K562 (cell line): ENCODE results near the gene C16orf78. TPM values are rescaled to one million over a fixed set of nuclear protein-coding genes. Genes with fewer than 3 reads are reported as not detected.
A peak's percentile ranks its signal among the peaks of the same experiment; 100 is the strongest.

Source experiments
- ATAC-seq: fragments of 200-7000 bp; cut with Tn5 transposase; 3 replicates; pipeline ENCODE4 v1.9.1; 2020; ENCODE audit warnings: moderate library complexity
- BruUV-seq: library from RNA; stranded (reverse); fragments of 400-500 nt; replicated peaks from 2 replicates; lab custom pipeline; 2021; lab: Mats Ljungman, UMichigan
- CTCF ChIA-PET: fragments of 300-600 bp; formaldehyde crosslinking; extraction: SDS; loops from one replicate; lab custom pipeline; 2021; ENCODE audit warnings: low intra/inter-chr PET ratio; lab: Yijun Ruan, JAX
- POLR2A ChIA-PET: fragments of 300-600, 350-650 bp; sonication (Branson Sonifier 250); formaldehyde crosslinking; extraction: SDS; loops from one replicate; lab custom pipeline; 2021; ENCODE audit warnings: antibody characterized with exemption, inconsistent platforms; lab: Yijun Ruan, JAX
- DNase-seq, 4 experiments: peaks; one replicate each; pipeline versions ENCODE4 v3.0.0 to v3.0.0-alpha.2; 2011 to 2018; ENCODE audit warnings: low spot score in 3 of 4, mixed read lengths in 3 of 4; ENCODE audit errors: extremely low read depth in 1 of 4
- FAIRE-seq: peaks from 2 replicates; lab custom pipeline; 2011; peaks lifted over from hg19 to GRCh38; lab: Jason Lieb, UNC
- H2AFZ ChIP-seq: 2 replicates; pipeline ENCODE4 v1.6.0; 2011; ENCODE audit warnings: low read depth, low read length, control low read depth, inconsistent platforms
- H3K27ac ChIP-seq: fragments of 200-600 bp; 3 replicates; pipeline ENCODE4 v1.8.0; 2011; ENCODE audit warnings: low read depth, mild to moderate bottlenecking, control low read depth, inconsistent platforms, low read length, moderate library complexity, mixed read lengths; ENCODE audit errors: extremely low read depth
- H3K27me3 ChIP-seq, 2 experiments: fragments of 300-600 bp in 1 of 2; 2 replicates in 1 of 2; 3 replicates in 1 of 2; pipeline versions ENCODE4 v1.6.0 to v1.8.0; 2011; ENCODE audit warnings: inconsistent platforms in 2 of 2, low read length in 2 of 2, mild to moderate bottlenecking in 1 of 2, mixed read lengths in 1 of 2, moderate library complexity in 1 of 2; ENCODE audit not compliant: control insufficient read depth in 2 of 2, insufficient read depth in 2 of 2
- H3K36me3 ChIP-seq: fragments of 300-600 bp; 3 replicates; pipeline ENCODE4 v1.8.0; 2011; ENCODE audit warnings: mild to moderate bottlenecking, low read length, inconsistent platforms; ENCODE audit not compliant: control insufficient read depth, insufficient read depth
- H3K4me1 ChIP-seq, 2 experiments: fragments of 200-600 bp in 1 of 2; replicated peaks in 1 of 2; 2 replicates in 1 of 2; 3 replicates in 1 of 2; pipeline versions ENCODE4 v1.5.1 to v1.8.0; 2011; ENCODE audit warnings: inconsistent platforms in 2 of 2, low read length in 2 of 2, mild to moderate bottlenecking in 1 of 2, mixed read lengths in 1 of 2, moderate library complexity in 1 of 2; ENCODE audit not compliant: control insufficient read depth in 2 of 2, insufficient read depth in 2 of 2
- H3K4me2 ChIP-seq: 2 replicates; pipeline ENCODE4 v1.6.1; 2011; ENCODE audit warnings: low read length, control low read depth, inconsistent platforms, mixed read lengths; ENCODE audit not compliant: insufficient read depth
- H3K4me3 ChIP-seq: fragments of 200-600 bp; sonication (generic), shearing (Covaris generic); 2 replicates; pipeline ENCODE4 v1.5.1; 2016; ENCODE audit warnings: control low read depth, inconsistent platforms
- H3K79me2 ChIP-seq: fragments of 200-600 bp; 3 replicates; pipeline ENCODE4 v1.8.0; 2011; ENCODE audit warnings: low read length, inconsistent platforms; ENCODE audit not compliant: control insufficient read depth, insufficient read depth
- H3K9ac ChIP-seq, 2 experiments: 2 replicates each; pipeline versions ENCODE4 v1.6.0 to v1.6.1; 2011; ENCODE audit warnings: low read depth in 2 of 2, low read length in 2 of 2, control low read depth in 1 of 2, inconsistent platforms in 1 of 2, mild to moderate bottlenecking in 1 of 2, mixed read lengths in 1 of 2; ENCODE audit not compliant: insufficient read depth in 1 of 2
- H3K9me1 ChIP-seq: one replicate; pipeline ENCODE4 v1.6.0; 2011; ENCODE audit warnings: inconsistent platforms, mild to moderate bottlenecking, low read length, moderate library complexity; ENCODE audit not compliant: control insufficient read depth, insufficient read depth
- H3K9me3 ChIP-seq: replicated peaks from 2 replicates; pipeline ENCODE4 v1.5.1; 2011; ENCODE audit warnings: low read depth, low read length, inconsistent platforms; ENCODE audit not compliant: control insufficient read depth, insufficient read depth
- H4K20me1 ChIP-seq: replicated peaks from 2 replicates; pipeline ENCODE4 v1.6.1; 2011; ENCODE audit warnings: low read length, inconsistent platforms, mixed read lengths; ENCODE audit not compliant: control insufficient read depth, insufficient read depth
- CTCF ChIP-seq, 3 experiments: IDR thresholded peaks in 2 of 3; conservative IDR thresholded peaks in 1 of 3; 2 replicates each; pipeline ENCODE4 v1.5.1; 2011 to 2012; ENCODE audit warnings: low read length in 3 of 3, mild to moderate bottlenecking in 3 of 3, control low read depth in 2 of 3, improper control_type of control experiment in 1 of 3, inconsistent platforms in 1 of 3, low read depth in 1 of 3, mixed read lengths in 1 of 3, moderate library complexity in 1 of 3; ENCODE audit not compliant: insufficient read depth in 2 of 3
- MAFK ChIP-seq: IDR thresholded peaks from 2 replicates; pipeline ENCODE4 v1.6.1; 2011; ENCODE audit warnings: low read length, improper control_type of control experiment
- MITF ChIP-seq: IDR thresholded peaks from 2 replicates; pipeline ENCODE4 v1.6.1; 2014; ENCODE audit warnings: antibody characterized with exemption
- MTA2 ChIP-seq: fragments of 450-650 bp; IDR thresholded peaks from 2 replicates; pipeline ENCODE4 v1.6.1; 2016; ENCODE audit warnings: low read depth
- POLR3A ChIP-seq: IDR thresholded peaks from 2 replicates; pipeline ENCODE4 v1.6.1; 2011; ENCODE audit warnings: borderline replicate concordance, mild to moderate bottlenecking, moderate library complexity; ENCODE audit not compliant: insufficient read length, insufficient read depth; ENCODE audit errors: extremely low read depth
- RNF219 ChIP-seq: fragments of 250-450 bp; sonication (Bioruptor Pico); IDR thresholded peaks from 2 replicates; pipeline ENCODE4 v1.5.0; 2022; ENCODE audit warnings: mild to moderate bottlenecking
- TBP ChIP-seq: optimal IDR thresholded peaks from 2 replicates; pipeline ENCODE3; 2011; ENCODE audit warnings: low read depth, low read length, improper control_type of control experiment
- ZNF24 ChIP-seq: fragments of 450-650 bp; IDR thresholded peaks from 2 replicates; pipeline ENCODE4 v1.6.1; 2016
- WGBS: fragments of 100-300 bp; shearing (Covaris generic); methylation state at CpG from one replicate; pipeline ENCODE4 v1.1.6; 2016; ENCODE audit warnings: low coverage, mixed read lengths; ENCODE audit not compliant: insufficient coverage; ENCODE audit errors: missing lambda C conversion rate; 5-methylcytosine and 5-hydroxymethylcytosine counted together
- in situ Hi-C: fragments of 300-500 bp; cut with MboI; formaldehyde crosslinking; loops from 4 replicates; pipeline ENCODE4 v1.15.0; 2018; ENCODE audit warnings: inconsistent platforms, mixed read lengths
- intact Hi-C: fragments of 100-400 bp; cut with micrococcal nuclease; formaldehyde crosslinking; loops from 2 replicates; pipeline ENCODE4 v1.14.2; 2022
- polyA plus RNA-seq, 8 experiments: library from polyadenylated mRNA; depleted of rRNA in 4 of 8; stranded (reverse) in 5 of 8; unstranded in 3 of 8; fragments of >200 nt; fragmentation: Nextera tagmentation in 2 of 8; fragmentation: Illumina TruSeq in 1 of 8; extraction: Ambion mirVana in 2 of 8; extraction: Trizol in 1 of 8; gene quantifications; 2 replicates each; pipeline versions ENCODE4 v1.2.1 to v1.2.3, GENCODE V29; 2011 to 2014; ENCODE audit warnings: inconsistent platforms in 1 of 8, missing spikeins in 1 of 8
- total RNA-seq, 7 experiments: library from RNA; depleted of rRNA in 6 of 7; stranded (reverse); fragments of >200 nt in 6 of 7; fragmentation: Illumina TruSeq in 2 of 7; extraction: Trizol in 2 of 7; gene quantifications; 2 replicates each; pipeline versions ENCODE4 v1.2.1 to v1.2.3, GENCODE V29; 2011 to 2021; ENCODE audit warnings: low replicate concordance in 1 of 7

C16orf78 gene
- total and polyA plus RNA-seq, 9 of the 15 experiments (the other 6 are each of a cell fraction or from before 2014, with no cell fraction given): not detected

GRCh38 chr16:49336581-49336980, 37.0 kb upstream of the C16orf78 start:
- peaks cover 0 to 8% of the 10 kb centered on the region in 2 experiments; a peak in 2 of 5 replicates for H3K27me3 ChIP-seq
- no peaks in the 10 kb centered on the region; a peak in 1 of 5 replicates for H3K4me1 ChIP-seq
- WGBS: 0% methylated on average over 3 of the region's 3 CpGs
- FAIRE-seq (no peak), ATAC-seq (no peak), DNase-seq (no peak)
- no peaks in the 10 kb centered on the region for H3K9me3 ChIP-seq
- intact Hi-C loops: no loop called here
- H3K4me3 ChIP-seq: no peak overlapping the region
- no peaks in the 10 kb centered on the region for H3K9me1 ChIP-seq
- peaks cover 4% of the 10 kb centered on the region; the same call in 1 of the 2 replicates for H4K20me1 ChIP-seq
- BruUV-seq: no TSS peak
- ChIA-PET POLR2A (interaction anchor here (0.6 to 0.8 kb wide), 2 partner anchors 18 to 53 kb away, joined by 3 read pairs; no protein-coding TSS in a partner anchor), CTCF (no interaction called here)
- TF ChIP-seq ZNF24 (peak; percentile 64; the same call in 1 of the 2 replicates), MTA2 (no peak), RNF219 (CRISPR knock-in tag) (no peak), MAFK (no peak), MITF (no peak), CTCF (IDR thresholded peaks at IDR 0.05 in 2 of 3, conservative IDR thresholded peaks at IDR 0.05 in 1 of 3; ENCODE audit: insufficient read depth in 2 of 3, low read depth in 1 of 3, low read length in 3 of 3) (no peak), TBP (no peak), POLR3A (no peak)
- H3K9ac ChIP-seq: no peak overlapping the region
- H2AFZ ChIP-seq: no peak overlapping the region
- in situ Hi-C loops: no loop called here
- no peaks in the 10 kb centered on the region for H3K79me2 ChIP-seq
- no peak overlapping the region for H3K4me2 ChIP-seq
- H3K36me3 ChIP-seq: no peaks in the 10 kb centered on the region
- H3K27ac ChIP-seq: no peak overlapping the region
